KMS-11 (cell line): ENCODE results near the gene RAD18.

Source experiments
- H2AFZ ChIP-seq: fragments of 200-600 bp; sonication (generic); 2 replicates; pipeline ENCODE4 v1.6.1; 2016; ENCODE audit warnings: antibody characterized with exemption, mixed run types, low read depth
- H3K27ac ChIP-seq: fragments of 200-600 bp; sonication (generic); 2 replicates; pipeline ENCODE4 v1.6.1; 2016; ENCODE audit warnings: mild to moderate bottlenecking, mixed run types
- H3K27me3 ChIP-seq: fragments of 200-600 bp; sonication (generic); 2 replicates; pipeline ENCODE4 v1.6.1; 2017; ENCODE audit warnings: mild to moderate bottlenecking, low read depth, mixed run types, moderate library complexity; ENCODE audit not compliant: insufficient read depth
- H3K36me3 ChIP-seq: fragments of 200-600 bp; sonication (generic); 2 replicates; pipeline ENCODE4 v1.6.1; 2017; ENCODE audit warnings: mild to moderate bottlenecking, mixed run types; ENCODE audit not compliant: insufficient read depth
- H3K4me1 ChIP-seq: fragments of 200-600 bp; sonication (generic); 2 replicates; pipeline ENCODE4 v1.6.1; 2016; ENCODE audit warnings: mild to moderate bottlenecking, low read depth, mixed run types; ENCODE audit not compliant: poor library complexity, severe bottlenecking
- H3K4me2 ChIP-seq: fragments of 200-600 bp; sonication (generic); 2 replicates; pipeline ENCODE4 v1.7.0; 2016; ENCODE audit warnings: mild to moderate bottlenecking, mixed run types
- H3K4me3 ChIP-seq: fragments of 200-600 bp; sonication (generic); IDR thresholded peaks from 2 replicates; pipeline ENCODE4 v1.6.1; 2017; ENCODE audit warnings: low read depth, low read length, mixed read lengths; ENCODE audit not compliant: insufficient read depth
- H3K79me2 ChIP-seq: fragments of 200-600 bp; sonication (generic); 2 replicates; pipeline ENCODE4 v1.6.1; 2016; ENCODE audit warnings: low read depth, mixed run types; ENCODE audit not compliant: insufficient read depth
- H3K9ac ChIP-seq: fragments of 200-600 bp; sonication (generic); 2 replicates; pipeline ENCODE4 v1.6.1; 2016; ENCODE audit warnings: mild to moderate bottlenecking, mixed run types
- H4K20me1 ChIP-seq: fragments of 200-600 bp; sonication (generic); 2 replicates; pipeline ENCODE4 v1.6.1; 2016; ENCODE audit warnings: mild to moderate bottlenecking, mixed run types; ENCODE audit not compliant: insufficient read depth
- CTCF ChIP-seq: fragments of 200-600 bp; sonication (generic); conservative IDR thresholded peaks from 2 replicates; pipeline ENCODE4 v1.6.1; 2017; ENCODE audit warnings: low read depth, mild to moderate bottlenecking, antibody characterized with exemption, low read length, moderate library complexity, mixed read lengths

Gene RAD18

GRCh38 chr3:8884630-8885290 lies 78.5 kb downstream of the RAD18 start:
- Histone ChIP-seq H3K4me1 (no peaks in the 10 kb centered on the region), H3K4me3 (no peak overlapping the region), H2AFZ (no peak overlapping the region), H3K4me2 (no peak overlapping the region), H3K79me2 (no peaks in the 10 kb centered on the region), H3K9ac (no peak overlapping the region), H3K27ac (no peak overlapping the region), H4K20me1 (no peaks in the 10 kb centered on the region), H3K36me3 (no peaks in the 10 kb centered on the region), H3K27me3 (no peaks in the 10 kb centered on the region)
- no peak for TF ChIP-seq CTCF

GRCh38 chr3:8882642-8883041 lies 80.6 kb downstream of the RAD18 start:
- H3K9ac ChIP-seq, result no peak overlapping the region
- H3K79me2 ChIP-seq, result no peaks in the 10 kb centered on the region
- TF ChIP-seq CTCF, result no peak
- no peak overlapping the region for H3K4me3 ChIP-seq
- H2AFZ ChIP-seq, result no peak overlapping the region
- no peaks in the 10 kb centered on the region for H3K4me1 ChIP-seq
- H3K4me2 ChIP-seq, result no peak overlapping the region
- H3K27ac ChIP-seq, result no peak overlapping the region
- H4K20me1 ChIP-seq, result no peaks in the 10 kb centered on the region
- no peaks in the 10 kb centered on the region for H3K36me3 ChIP-seq
- no peaks in the 10 kb centered on the region for H3K27me3 ChIP-seq

GRCh38 chr3:8882171-8882593 lies 81.1 kb downstream of the RAD18 start:
- H4K20me1 ChIP-seq, result no peaks in the 10 kb centered on the region
- no peak overlapping the region for H3K4me3 ChIP-seq
- H3K4me1 ChIP-seq, result no peaks in the 10 kb centered on the region
- H3K9ac ChIP-seq, result no peak overlapping the region
- H3K27me3 ChIP-seq, result no peaks in the 10 kb centered on the region
- H3K4me2 ChIP-seq, result no peak overlapping the region
- no peaks in the 10 kb centered on the region for H3K79me2 ChIP-seq
- TF ChIP-seq CTCF, result no peak
- H3K36me3 ChIP-seq, result no peaks in the 10 kb centered on the region
- H3K27ac ChIP-seq, result no peak overlapping the region
- no peak overlapping the region for H2AFZ ChIP-seq

- Histone ChIP-seq H3K27ac (no peak overlapping the region), H3K4me2 (no peak overlapping the region), H3K27me3 (no peaks in the 10 kb centered on the region), H3K4me1 (no peaks in the 10 kb centered on the region), H4K20me1 (no peaks in the 10 kb centered on the region), H3K36me3 (no peaks in the 10 kb centered on the region), H2AFZ (no peak overlapping the region), H3K4me3 (no peak overlapping the region), H3K9ac (no peak overlapping the region), H3K79me2 (no peaks in the 10 kb centered on the region)
- no peak for TF ChIP-seq CTCF
These were observed 83.8 kb downstream of the RAD18 start for GRCh38 chr3:8879347-8879944.
